Activated CD8-positive, alpha-beta T cell treated with anti-CD3 and anti-CD28 coated beads, Interleukin-2, amount 10 ng/mL, durations not matched to agents 7 days and 5 days (primary cell): ENCODE results near the gene PDE6A. TPM values are rescaled to one million over a fixed set of nuclear protein-coding genes. Genes with fewer than 3 reads are reported as not detected.
"Not testable (repeated sequence)": the region's sequence is repeated elsewhere in the genome, so short reads cannot be mapped to it uniquely, and the experiment has no call there.

Experiments used
- ATAC-seq: fragments of 150-1000 bp; cut with Tn5 transposase; one replicate; pipeline ENCODE4 v1.10.0; 2021; ENCODE audit warnings: moderate library complexity
- CTCF ChIA-PET: fragments of 350-600 bp; sonication (Branson Sonifier 250); formaldehyde crosslinking; loops from one replicate; lab custom pipeline; 2021; ENCODE audit warnings: antibody characterized with exemption; lab: Charles Lee
- POLR2A ChIA-PET: fragments of 350-600 bp; sonication (Branson Sonifier 250); formaldehyde crosslinking; loops from one replicate; lab custom pipeline; 2021; ENCODE audit warnings: antibody characterized with exemption; lab: Charles Lee
- DNase-seq: peaks from one replicate; pipeline ENCODE4 v3.0.0-alpha.2; 2020
- H3K27ac Mint-ChIP-seq: one replicate; pipeline ENCODE4 v1.8.0; 2021; ENCODE audit warnings: mild to moderate bottlenecking, mixed read lengths
- H3K27me3 Mint-ChIP-seq: one replicate; pipeline ENCODE4 v1.8.0; 2021; ENCODE audit warnings: low read depth, mixed read lengths
- H3K36me3 Mint-ChIP-seq: one replicate; pipeline ENCODE4 v1.8.0; 2021; ENCODE audit warnings: low read depth, mixed read lengths
- H3K4me1 Mint-ChIP-seq: one replicate; pipeline ENCODE4 v1.8.0; 2021; ENCODE audit warnings: low read depth, mixed read lengths
- H3K4me3 Mint-ChIP-seq: one replicate; pipeline ENCODE4 v1.8.0; 2021; ENCODE audit warnings: mild to moderate bottlenecking, mixed read lengths
- H3K9me3 Mint-ChIP-seq: one replicate; pipeline ENCODE4 v1.8.0; 2022; ENCODE audit warnings: mixed read lengths; ENCODE audit not compliant: insufficient read depth
- total RNA-seq, 2 experiments: library from RNA; stranded (reverse); gene quantifications; one replicate each; pipeline ENCODE4 v1.2.3, GENCODE V29; 2021

Gene PDE6A
- total RNA-seq, 2 experiments from 2014 or later = not detected

- Mint-ChIP-seq H3K27ac (no peak overlapping the region), H3K36me3 (no peaks in the 10 kb centered on the region), H3K4me1 (no peaks in the 10 kb centered on the region), H3K4me3 (no peak overlapping the region), H3K9me3 (no peaks in the 10 kb centered on the region), H3K27me3 (peaks cover 3% of the 10 kb centered on the region)
- ChIA-PET POLR2A (no interaction called here), CTCF (interaction anchor here (1.2 kb wide), 1 partner anchor 18 kb away, joined by 7 read pairs; no protein-coding TSS in a partner anchor)
- DNase-seq (no peak), ATAC-seq (no peak)
These were observed 73.9 kb downstream of the PDE6A start for GRCh38 chr5:149870697-149871096.

GRCh38 chr5:149870232-149870631 lies 74.4 kb downstream of the PDE6A start:
- ChIA-PET POLR2A (no interaction called here), CTCF (interaction anchor here (1.2 kb wide), 1 partner anchor 18 kb away, joined by 7 read pairs; no protein-coding TSS in a partner anchor)
- no peaks in the 10 kb centered on the region for H3K9me3 Mint-ChIP-seq
- ATAC-seq = no peak
- H3K4me3 Mint-ChIP-seq = no peak overlapping the region
- no peaks in the 10 kb centered on the region for H3K36me3 Mint-ChIP-seq
- DNase-seq = no peak
- no peaks in the 10 kb centered on the region for H3K4me1 Mint-ChIP-seq
- peaks cover 3% of the 10 kb centered on the region for H3K27me3 Mint-ChIP-seq
- no peak overlapping the region for H3K27ac Mint-ChIP-seq

- H3K27me3 Mint-ChIP-seq = peaks cover 3% of the 10 kb centered on the region
- CTCF ChIA-PET = interaction anchor here (1.2 kb wide), 1 partner anchor 17 kb away, joined by 7 read pairs; no protein-coding TSS in a partner anchor
- no peak overlapping the region for H3K27ac Mint-ChIP-seq
- no peaks in the 10 kb centered on the region for H3K4me1 Mint-ChIP-seq
- no peaks in the 10 kb centered on the region for H3K36me3 Mint-ChIP-seq
- ATAC-seq = no peak
- DNase-seq = no peak
- no peak overlapping the region for H3K4me3 Mint-ChIP-seq
- no peaks in the 10 kb centered on the region for H3K9me3 Mint-ChIP-seq
- POLR2A ChIA-PET = no interaction called here
These were observed 75.2 kb downstream of the PDE6A start for GRCh38 chr5:149869411-149869821.

- no peak overlapping the region for H3K4me3 Mint-ChIP-seq
- CTCF ChIA-PET = interaction anchor here (7.3 kb wide), 1 partner anchor 12 kb away, joined by 57 read pairs; no protein-coding TSS in a partner anchor
- DNase-seq (no peak), ATAC-seq (no peak)
- H3K36me3 Mint-ChIP-seq = no peaks in the 10 kb centered on the region
- H3K27ac Mint-ChIP-seq = no peak overlapping the region
- H3K27me3 Mint-ChIP-seq = peaks cover 3% of the 10 kb centered on the region
- POLR2A ChIA-PET = no interaction called here
- no peaks in the 10 kb centered on the region for H3K9me3 Mint-ChIP-seq
- peaks cover 7% of the 10 kb centered on the region for H3K4me1 Mint-ChIP-seq
These were observed 78.8 kb downstream of the PDE6A start for GRCh38 chr5:149865746-149866145.

- Mint-ChIP-seq H3K27ac (no peak overlapping the region), H3K36me3 (no peaks in the 10 kb centered on the region), H3K4me1 (peaks cover 11% of the 10 kb centered on the region), H3K4me3 (no peak overlapping the region), H3K27me3 (no peaks in the 10 kb centered on the region), H3K9me3 (no peaks in the 10 kb centered on the region)
- ATAC-seq (no peak), DNase-seq (no peak)
- ChIA-PET CTCF (interaction anchor here (7.3 kb wide), 1 partner anchor 10 kb away, joined by 57 read pairs; no protein-coding TSS in a partner anchor), POLR2A (no interaction called here)
These were observed 80.8 kb downstream of the PDE6A start for GRCh38 chr5:149863830-149864229.

GRCh38 chr5:149863176-149863575 lies 81.4 kb downstream of the PDE6A start:
- Mint-ChIP-seq H3K9me3 (no peaks in the 10 kb centered on the region), H3K4me1 (peaks cover 11% of the 10 kb centered on the region), H3K27ac (no peak overlapping the region), H3K4me3 (no peak overlapping the region), H3K36me3 (no peaks in the 10 kb centered on the region), H3K27me3 (no peaks in the 10 kb centered on the region)
- ChIA-PET CTCF (interaction anchor here (7.3 kb wide), 1 partner anchor 9 kb away, joined by 57 read pairs; no protein-coding TSS in a partner anchor), POLR2A (no interaction called here)
- no peak for DNase-seq
- ATAC-seq = no peak

GRCh38 chr5:149860801-149861322 lies 83.7 kb downstream of the PDE6A start:
- H3K36me3 Mint-ChIP-seq = peaks cover 2% of the 10 kb centered on the region
- no peaks in the 10 kb centered on the region for H3K9me3 Mint-ChIP-seq
- ChIA-PET CTCF (interaction anchor here (0.7 to 7.3 kb wide), 9 partner anchors 7 to 194 kb away, joined by 3 to 57 read pairs (median 5); no protein-coding TSS in a partner anchor), POLR2A (interaction anchor here (0.9 kb wide), 1 partner anchor 309 kb away, joined by 3 read pairs; the partner anchor contains the start of gene CSNK1A1)
- DNase-seq (peak; percentile 40), ATAC-seq (peak; percentile 67)
- peaks cover 11% of the 10 kb centered on the region for H3K4me1 Mint-ChIP-seq
- peak overlapping the region; percentile 50 for H3K27ac Mint-ChIP-seq
- H3K27me3 Mint-ChIP-seq = no peaks in the 10 kb centered on the region
- H3K4me3 Mint-ChIP-seq = no peak overlapping the region

GRCh38 chr5:149859746-149860145 lies 84.8 kb downstream of the PDE6A start:
- Mint-ChIP-seq H3K27ac (no peak overlapping the region), H3K36me3 (peaks cover 2% of the 10 kb centered on the region), H3K4me3 (no peak overlapping the region), H3K4me1 (peaks cover 11% of the 10 kb centered on the region), H3K9me3 (no peaks in the 10 kb centered on the region), H3K27me3 (no peaks in the 10 kb centered on the region)
- CTCF ChIA-PET = interaction anchor here (1.3 to 1.9 kb wide), 2 partner anchors 100 to 223 kb away, joined by 3 to 6 read pairs; no protein-coding TSS in a partner anchor
- POLR2A ChIA-PET = no interaction called here
- ATAC-seq (no peak), DNase-seq (no peak)

GRCh38 chr5:149858481-149858880 lies 86.1 kb downstream of the PDE6A start:
- POLR2A ChIA-PET, H3K36me3 Mint-ChIP-seq, H3K27ac Mint-ChIP-seq, H3K4me3 Mint-ChIP-seq, H3K27me3 Mint-ChIP-seq, DNase-seq, H3K9me3 Mint-ChIP-seq, ATAC-seq: not testable (repeated sequence)
- CTCF ChIA-PET = interaction anchor here (1.0 kb wide), 1 partner anchor 101 kb away, joined by 3 read pairs; no protein-coding TSS in a partner anchor
- H3K4me1 Mint-ChIP-seq = peaks cover 11% of the 10 kb centered on the region

GRCh38 chr5:149857499-149857898 lies 87.1 kb downstream of the PDE6A start:
- ChIA-PET CTCF (interaction anchor here (1.0 to 1.4 kb wide), 5 partner anchors 9 to 105 kb away, joined by 3 to 4 read pairs (median 3); no protein-coding TSS in a partner anchor), POLR2A (no interaction called here)
- H3K27me3 Mint-ChIP-seq = no peaks in the 10 kb centered on the region
- no peak for ATAC-seq
- peaks cover 11% of the 10 kb centered on the region for H3K4me1 Mint-ChIP-seq
- no peak for DNase-seq
- H3K27ac Mint-ChIP-seq = peak overlapping the region; percentile 20
- H3K9me3 Mint-ChIP-seq = no peaks in the 10 kb centered on the region
- peaks cover 2% of the 10 kb centered on the region for H3K36me3 Mint-ChIP-seq
- no peak overlapping the region for H3K4me3 Mint-ChIP-seq

- DNase-seq = no peak
- Mint-ChIP-seq H3K9me3 (no peaks in the 10 kb centered on the region), H3K36me3 (peaks cover 2% of the 10 kb centered on the region), H3K27me3 (no peaks in the 10 kb centered on the region), H3K27ac (no peak overlapping the region), H3K4me3 (no peak overlapping the region), H3K4me1 (peaks cover 2% of the 10 kb centered on the region)
- CTCF ChIA-PET = interaction anchor here (1.2 to 12.5 kb wide), 6 partner anchors 9 to 188 kb away, joined by 4 to 163 read pairs (median 30); no protein-coding TSS in a partner anchor
- ATAC-seq = no peak
- POLR2A ChIA-PET = interaction anchor here (0.6 kb wide), 1 partner anchor 201 kb away, joined by 3 read pairs; no protein-coding TSS in a partner anchor
These were observed 89.2 kb downstream of the PDE6A start for GRCh38 chr5:149855366-149855765.

- H3K9me3 Mint-ChIP-seq = no peaks in the 10 kb centered on the region
- H3K4me3 Mint-ChIP-seq = no peak overlapping the region
- ATAC-seq = no peak
- ChIA-PET CTCF (interaction anchor here (1.2 to 12.5 kb wide), 7 partner anchors 10 to 187 kb away, joined by 4 to 163 read pairs (median 53); partner anchors contain the start of gene SLC26A2), POLR2A (interaction anchor here (0.6 kb wide), 1 partner anchor 201 kb away, joined by 3 read pairs; no protein-coding TSS in a partner anchor)
- H3K36me3 Mint-ChIP-seq = peaks cover 2% of the 10 kb centered on the region
- no peaks in the 10 kb centered on the region for H3K27me3 Mint-ChIP-seq
- no peak for DNase-seq
- no peaks in the 10 kb centered on the region for H3K4me1 Mint-ChIP-seq
- H3K27ac Mint-ChIP-seq = no peak overlapping the region
These were observed 89.7 kb downstream of the PDE6A start for GRCh38 chr5:149854866-149855265.
